ENCODE data around the gene KRT76. TPM values are rescaled to one million over a fixed set of nuclear protein-coding genes. Genes with fewer than 3 reads are reported as not detected.

KRT76 gene
- polyA plus RNA-seq, 1 donor = not detected

DNA sequence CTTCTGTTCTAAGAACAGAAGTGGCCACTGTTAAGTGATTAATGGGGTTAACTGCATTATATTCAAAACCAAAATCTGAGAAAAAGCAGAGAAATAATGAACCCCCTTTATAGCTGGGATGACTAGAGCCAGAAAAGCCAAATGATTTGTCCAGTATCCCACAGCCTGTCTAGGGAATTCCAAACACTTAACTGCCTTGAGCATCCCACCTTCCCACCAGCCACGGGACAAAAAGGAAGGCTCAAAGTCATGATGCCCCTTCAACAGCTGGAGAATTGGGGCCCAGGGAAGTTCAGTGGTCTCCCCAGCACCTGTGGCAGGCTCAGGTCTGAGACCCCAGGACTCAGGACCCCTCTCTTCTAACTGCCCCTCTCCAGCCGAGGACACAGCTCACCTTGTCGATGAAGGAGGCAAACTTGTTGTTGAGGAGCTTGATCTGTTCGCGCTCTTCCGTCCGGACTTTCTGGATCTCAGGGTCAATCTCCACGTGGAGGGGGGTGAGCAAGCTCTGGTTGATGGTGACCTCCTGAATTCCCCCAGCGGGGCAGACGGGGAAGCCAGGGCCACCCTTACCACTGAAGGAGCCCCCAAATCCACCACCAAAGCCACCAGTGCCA is 36.2 kb upstream of the KRT76 start:
- no peak for DNase-seq (ENCODE audit: low read depth)

DNA sequence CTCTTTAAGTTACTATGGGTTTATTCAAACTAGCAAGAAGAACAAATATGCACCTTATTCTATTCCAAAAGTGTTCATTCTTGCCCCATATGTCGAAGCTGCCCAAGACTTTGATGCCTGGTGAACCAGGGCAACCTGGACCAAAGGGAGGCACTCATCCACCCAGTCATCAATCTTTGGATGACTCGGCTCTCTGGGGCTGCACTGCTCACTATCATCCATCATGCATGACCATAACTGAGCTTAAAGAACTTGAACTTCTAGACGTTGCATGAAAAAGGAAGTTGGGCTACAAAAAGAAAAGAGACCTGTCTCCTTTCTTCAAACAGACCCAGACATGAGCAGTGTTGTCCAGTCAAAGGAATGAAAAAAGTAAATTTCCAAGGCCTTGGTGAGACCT is 35.6 kb upstream of the KRT76 start:
- no peak for DNase-seq (ENCODE audit: low read depth)

DNA sequence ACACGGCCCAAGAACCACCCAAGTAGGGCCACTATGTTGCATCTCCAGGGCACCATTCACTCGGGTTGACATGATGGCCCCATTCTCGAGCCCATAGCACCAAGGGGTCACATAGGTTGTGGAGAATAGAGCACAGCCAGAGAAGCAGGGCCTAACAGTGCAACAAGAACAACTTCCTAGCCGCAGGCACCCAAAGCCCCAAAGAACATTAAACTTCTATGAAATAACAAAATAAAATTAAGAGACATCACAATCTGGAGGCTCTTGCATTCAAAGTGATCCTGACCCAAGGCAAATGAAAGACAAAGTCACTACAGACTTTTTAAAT is 34.9 kb upstream of the KRT76 start:
- DNase-seq (ENCODE audit: low read depth) = no peak

DNA sequence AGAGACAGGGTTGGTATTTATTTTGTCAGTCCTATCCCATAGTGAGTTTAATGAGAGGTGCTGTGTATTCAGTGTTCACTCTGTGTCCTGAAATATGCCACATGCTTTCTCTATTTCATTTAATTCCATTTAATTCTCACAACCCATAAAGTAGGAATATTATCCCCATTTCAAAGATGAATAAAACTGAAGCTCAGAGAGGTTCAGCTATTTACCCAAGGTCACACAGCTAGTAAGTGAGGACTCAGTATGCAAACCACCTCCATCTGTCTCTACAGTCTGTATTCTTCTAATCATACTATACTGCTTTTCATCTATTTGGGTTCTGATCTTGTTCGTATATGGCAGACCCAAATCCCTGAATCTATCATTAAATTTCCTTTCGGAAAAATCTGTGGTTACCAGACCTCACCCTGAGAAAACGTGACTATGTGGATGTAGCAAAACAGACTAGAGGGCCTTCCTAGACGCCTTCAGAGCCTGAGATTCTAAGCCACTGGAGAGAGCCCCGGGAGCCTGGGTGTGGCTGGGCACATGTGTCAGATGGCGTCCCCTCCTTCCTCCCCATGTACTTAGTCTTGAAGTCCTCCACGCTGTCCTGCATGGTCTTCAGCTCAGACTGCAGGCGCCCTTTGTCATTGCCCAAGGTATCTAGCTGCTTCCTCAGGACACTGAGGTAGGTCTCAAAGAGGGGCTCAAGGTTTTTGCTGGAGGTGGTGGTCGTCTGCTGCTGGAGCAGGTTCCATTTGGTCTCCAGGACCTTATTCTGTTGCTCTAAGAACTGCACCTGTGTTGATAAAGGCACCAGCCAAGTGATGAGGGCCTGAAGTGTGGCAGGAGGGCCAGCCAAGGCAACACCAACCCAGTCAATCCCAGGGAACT is 34.3 kb upstream of the KRT76 start:
- no peak for DNase-seq (ENCODE audit: low read depth)

DNA sequence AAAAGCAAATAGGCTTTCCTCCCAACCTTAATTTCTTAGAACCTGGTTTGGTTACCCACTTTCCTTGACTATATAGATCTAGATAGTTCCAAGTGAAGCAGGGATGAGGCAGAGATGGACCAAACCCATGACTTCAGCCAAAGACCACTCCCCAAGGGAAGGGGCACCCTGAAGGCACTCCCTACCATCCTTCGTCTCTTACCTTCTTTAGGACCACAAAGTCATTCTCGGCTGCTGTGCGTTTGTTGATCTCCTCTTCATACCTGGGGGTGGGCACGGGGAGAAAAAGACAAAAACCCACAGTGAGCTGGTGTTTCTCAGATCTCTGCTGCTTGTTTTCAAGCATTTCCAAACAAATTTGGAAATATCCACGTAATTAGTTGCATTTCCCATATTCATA is 33.4 kb upstream of the KRT76 start:
- DNase-seq (ENCODE audit: low read depth) = no peak

DNA sequence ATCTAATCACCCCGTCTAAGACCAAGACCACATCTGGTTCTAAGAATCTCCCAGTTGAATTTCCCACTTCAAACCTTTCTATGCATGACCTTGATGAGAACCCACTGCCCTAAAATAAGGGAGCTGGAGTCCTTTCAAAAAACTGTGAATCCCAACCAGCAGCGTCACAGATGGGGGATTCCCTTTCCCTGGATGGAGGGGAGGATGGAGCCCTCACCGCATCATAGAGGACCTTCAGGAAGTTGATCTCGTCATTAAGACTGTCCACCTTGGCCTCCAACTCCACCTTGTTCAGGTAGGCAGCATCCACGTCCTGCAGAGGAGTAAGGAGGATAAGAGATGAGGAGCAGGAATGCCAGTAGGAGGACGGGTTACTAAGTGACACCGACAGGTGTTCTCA is 32.0 kb upstream of the KRT76 start:
- no peak for DNase-seq (ENCODE audit: low read depth)

DNA sequence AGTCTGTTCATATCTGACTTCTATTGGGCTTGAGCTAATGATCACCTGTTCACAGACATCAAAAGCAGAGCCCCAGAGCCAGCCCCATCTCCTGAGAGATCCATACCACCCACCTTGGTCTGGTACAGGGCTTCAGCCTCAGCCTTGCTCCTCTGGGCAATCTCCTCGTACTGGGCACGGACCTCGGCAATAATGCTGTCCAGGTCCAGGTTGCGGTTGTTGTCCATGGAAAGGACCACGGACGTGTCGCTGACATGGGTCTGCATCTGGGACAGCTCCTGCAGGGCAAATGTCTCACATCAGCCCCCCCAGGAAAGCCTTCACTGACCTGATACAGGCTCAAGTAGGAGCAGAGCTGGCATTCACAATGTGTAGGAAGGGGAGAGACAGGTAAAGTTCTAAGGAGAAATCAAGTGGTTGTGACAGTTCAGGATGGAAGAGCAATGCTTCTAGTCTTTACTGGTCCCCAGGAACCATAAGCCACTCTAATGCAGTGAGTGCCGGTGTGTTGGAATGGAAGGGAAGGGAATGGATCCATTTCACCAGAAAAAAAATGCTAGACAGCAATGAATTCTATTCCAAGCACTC is 31.5 kb upstream of the KRT76 start:
- DNase-seq (ENCODE audit: low read depth) = no peak

DNA sequence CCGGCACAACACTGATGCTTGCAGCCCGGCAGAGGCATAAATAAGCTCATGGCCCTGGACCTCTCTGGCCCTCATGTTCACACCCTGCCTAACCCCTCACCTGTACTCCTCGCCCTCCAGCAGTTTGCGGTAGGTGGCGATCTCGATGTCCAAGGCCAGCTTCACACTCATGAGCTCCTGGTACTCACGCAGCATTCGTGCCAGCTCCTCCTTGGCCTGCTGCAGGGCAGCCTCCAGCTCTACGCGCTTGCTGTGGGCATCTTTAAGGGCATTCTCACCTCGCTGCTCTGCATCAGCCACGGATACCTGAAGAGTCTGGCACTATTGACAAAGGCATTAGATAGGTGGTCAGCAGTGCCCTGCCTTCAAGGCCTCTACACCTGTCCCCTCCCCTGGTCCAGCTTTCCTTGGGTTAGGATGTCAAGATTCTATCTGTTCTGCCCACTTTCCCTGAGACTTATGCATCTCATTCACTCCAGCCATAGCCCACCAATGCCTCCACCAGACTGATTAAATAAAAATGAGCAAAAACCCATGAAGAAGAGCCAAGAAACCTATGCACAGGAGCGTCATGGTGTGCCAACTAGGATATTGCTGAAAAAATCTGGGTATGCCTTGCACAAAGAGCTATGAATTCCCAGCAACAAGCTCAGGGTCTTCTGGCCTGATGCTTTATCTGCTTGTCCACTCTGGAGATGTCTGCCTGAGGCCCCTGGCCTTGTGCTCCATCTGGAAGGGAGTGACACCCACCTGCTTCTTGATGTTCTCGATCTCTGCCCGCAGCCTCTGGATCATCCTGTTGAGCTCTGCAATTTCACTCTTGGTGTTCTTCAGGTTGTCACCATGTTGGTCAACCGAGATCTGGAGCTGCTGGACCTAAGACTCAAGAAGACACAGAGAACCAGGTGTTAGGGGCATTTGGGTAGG is 30.7 kb upstream of the KRT76 start:
- no peak for DNase-seq (ENCODE audit: low read depth)

DNA sequence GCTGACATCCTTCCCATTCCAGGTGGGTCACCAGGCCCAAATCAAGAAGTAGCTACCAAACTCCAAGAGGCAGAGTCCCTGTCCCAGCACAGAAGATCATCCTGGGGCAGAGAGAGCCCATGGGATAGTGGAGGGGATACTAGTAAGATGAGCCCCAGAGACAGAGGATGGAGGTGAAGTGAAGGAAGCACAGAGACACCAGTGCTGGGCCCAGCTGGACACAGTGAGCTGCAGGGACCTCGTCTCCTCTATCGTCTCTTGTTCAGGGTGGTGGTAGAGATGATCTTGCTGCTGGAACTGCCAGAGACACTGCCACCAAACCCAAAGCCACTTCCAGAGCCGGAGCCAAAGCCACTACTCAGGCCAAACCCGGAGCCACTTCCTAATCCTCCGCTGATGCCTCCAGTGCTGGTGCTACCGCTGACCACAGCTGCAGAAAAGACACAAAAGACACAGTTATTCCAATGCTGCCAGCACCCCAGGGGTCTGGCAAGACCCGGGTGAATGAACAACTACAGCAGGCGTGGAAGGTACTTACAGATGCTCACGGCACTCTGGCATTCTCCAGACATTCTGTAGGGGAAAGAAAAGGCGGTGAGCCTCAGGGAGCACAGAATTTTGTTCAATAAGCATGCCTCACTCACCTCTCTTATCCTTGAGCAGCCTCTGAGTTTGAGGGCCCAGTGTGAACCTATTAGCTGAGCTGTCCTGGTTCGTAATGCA is 29.8 kb upstream of the KRT76 start:
- no peak for DNase-seq (ENCODE audit: low read depth)

DNA sequence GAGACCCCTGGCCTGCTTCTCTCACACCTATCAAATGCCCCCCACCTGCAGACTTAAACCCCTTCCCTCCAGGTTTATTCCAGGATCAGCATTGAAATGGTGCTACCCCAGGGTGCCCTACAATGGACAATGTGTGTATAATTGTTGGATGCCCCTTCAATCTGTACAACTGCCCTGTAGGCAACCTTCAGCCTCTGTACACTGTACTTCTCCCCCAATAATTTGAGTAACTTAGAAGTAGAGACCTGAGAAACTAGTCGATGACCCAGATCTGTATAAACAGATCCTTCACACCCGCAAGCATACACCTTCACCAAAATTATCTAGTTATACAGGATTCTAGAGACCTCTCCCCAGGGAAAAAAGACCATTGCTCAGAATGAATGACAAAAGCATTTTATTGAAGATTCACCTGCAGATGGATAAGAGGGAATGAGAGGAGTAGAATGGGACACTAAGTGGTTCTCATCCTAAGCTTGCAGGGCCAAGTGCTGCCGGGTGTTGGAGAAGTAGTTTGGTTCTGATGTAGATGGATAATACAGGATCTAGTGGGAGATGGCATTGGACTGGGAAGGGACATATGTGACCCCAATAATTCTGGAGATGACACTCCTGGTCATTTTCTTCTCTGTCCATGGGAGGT is 29.1 kb upstream of the KRT76 start:
- DNase-seq (ENCODE audit: low read depth) = no peak

DNA sequence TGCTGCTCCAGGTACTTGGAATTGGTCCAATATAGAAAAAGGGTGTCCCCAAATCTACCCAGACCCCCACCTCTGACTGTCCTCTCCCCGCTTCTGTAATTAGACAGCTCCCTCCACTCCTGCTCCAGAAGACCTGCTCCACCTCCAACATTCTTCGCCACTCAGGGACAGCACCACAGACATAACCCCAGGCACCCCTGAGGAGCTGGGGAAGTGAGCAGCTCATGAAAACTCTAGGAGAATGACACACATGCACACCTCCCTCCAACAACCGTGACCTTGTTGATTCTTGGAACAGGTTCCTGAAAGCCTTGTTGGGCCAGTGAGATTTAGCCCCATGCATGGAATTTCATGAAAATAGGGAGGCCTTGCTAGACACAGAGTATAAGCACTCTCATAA is 28.6 kb upstream of the KRT76 start:
- DNase-seq (ENCODE audit: low read depth) = no peak

DNA sequence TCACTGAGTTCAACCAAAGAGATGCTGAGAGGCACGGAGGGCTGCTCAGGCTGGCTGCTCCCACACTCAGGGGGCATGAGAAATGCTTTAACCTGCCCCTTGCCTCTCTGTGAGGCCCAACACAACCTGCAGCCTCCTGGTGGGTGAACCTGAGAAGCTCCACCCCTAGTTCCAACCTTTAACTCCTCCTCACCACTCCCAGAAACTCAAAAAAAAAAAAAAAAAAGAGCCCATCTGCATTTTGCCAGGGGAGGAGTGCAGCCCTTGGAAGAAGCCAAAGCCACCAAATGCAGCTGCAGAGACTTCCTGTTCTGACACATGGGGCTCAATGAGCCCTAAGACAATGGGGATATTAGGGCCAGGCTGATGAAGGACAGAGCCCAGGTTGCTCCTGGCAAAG is 27.9 kb upstream of the KRT76 start:
- DNase-seq (ENCODE audit: low read depth) = no peak

DNA sequence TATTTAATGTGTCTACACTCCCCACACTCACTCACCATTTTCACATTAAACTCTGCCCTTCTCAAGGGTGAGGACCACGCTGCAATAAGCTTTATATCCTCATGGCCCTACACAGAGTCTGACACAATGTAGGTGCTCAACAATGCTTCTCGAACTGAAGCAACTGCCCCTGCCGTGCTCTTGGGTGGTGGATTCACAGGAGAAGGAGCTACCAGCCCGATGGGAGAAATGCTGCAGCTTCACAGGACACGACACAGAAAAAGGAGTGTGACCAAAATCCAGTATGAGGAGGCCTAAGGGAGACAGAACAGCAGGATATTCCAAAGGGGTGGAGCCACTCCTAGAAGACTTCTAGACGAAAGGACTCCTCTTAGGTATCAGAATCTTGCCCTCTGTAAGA is 25.3 kb upstream of the KRT76 start:
- no peak for DNase-seq (ENCODE audit: low read depth)

DNA sequence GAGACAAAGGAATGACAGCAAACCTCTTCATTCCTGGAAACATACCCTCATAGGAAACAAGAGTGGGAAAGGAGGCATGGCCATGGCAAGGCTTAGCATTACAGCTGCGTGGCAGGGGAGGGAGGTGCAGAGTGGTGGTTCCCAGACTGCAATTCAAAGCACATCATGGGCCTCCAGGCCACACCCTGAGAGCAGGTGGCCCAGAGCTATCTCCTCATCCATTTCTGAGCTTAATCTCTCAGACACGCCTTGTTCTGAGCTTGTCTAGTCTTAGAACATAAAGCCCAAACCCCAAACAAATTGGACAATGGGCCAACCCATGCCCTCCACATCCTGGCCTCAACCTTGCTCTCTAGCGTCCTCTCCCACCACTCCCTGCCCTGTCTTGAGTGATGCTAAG is 24.6 kb upstream of the KRT76 start:
- DNase-seq (ENCODE audit: low read depth) = no peak

DNA sequence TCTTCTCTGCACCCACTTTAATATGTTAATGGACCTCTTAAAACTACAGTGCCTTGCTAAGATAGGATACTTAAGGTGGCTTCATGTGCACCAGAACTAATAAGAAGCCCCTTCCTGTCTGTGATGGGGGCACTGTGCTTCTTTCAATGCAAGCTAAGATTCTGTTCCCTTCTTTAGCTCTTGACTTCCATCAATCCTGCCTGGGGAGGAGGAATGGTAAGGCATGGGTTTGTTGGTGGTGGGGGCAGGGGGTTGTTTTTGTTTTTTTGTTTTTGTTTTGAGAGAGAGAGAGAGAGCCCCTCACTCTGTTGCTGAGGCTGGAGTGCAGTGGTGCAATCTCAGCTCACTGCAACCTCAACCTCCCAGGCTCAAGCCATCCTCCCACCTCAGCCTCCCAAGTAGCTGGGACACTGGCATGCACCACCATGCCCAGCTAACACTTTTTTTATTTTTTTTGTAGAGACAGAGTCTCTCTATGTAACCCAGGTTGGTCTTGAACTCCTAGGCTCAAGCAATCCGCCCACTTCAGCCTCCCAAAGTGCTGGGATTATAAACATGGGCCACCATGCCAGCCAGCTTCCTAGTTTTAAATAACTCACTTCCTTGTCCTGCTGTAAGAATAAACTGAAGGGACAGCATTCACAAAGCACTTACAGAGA is 23.2 kb upstream of the KRT76 start:
- DNase-seq (ENCODE audit: low read depth) = no peak

DNA sequence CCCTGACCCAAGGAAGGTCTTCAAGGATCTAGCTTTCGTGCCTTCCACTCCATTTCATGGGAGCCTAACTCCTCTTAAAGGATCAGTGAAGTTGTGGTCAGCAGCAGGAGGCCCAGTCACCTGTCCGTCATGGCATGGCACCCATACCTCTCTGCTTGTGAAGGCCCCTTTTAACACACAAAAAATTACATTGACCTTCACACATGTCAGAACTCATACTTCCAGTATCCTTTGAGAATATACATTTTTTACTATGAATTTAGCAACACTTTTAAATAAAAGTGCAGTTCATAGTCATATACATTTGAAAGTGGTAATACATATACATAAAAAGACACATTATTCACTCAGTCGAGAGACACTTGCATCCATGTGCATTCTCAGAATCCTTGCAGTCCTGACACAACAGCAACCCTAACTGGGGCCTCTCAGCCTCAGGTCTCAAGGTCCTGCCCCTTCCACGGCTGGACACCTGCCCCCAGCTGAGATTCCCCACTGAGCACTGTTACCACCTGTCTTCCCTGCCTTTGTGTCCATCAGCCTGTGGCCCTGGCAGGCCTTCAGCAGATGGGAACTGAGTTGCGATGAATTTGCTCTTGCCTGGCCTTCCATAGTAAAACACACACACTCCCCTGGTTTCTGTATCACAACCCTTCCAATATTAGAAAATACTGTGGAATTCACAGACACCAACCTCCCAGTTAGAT is 22.5 kb upstream of the KRT76 start:
- no peak for DNase-seq (ENCODE audit: low read depth)

DNA sequence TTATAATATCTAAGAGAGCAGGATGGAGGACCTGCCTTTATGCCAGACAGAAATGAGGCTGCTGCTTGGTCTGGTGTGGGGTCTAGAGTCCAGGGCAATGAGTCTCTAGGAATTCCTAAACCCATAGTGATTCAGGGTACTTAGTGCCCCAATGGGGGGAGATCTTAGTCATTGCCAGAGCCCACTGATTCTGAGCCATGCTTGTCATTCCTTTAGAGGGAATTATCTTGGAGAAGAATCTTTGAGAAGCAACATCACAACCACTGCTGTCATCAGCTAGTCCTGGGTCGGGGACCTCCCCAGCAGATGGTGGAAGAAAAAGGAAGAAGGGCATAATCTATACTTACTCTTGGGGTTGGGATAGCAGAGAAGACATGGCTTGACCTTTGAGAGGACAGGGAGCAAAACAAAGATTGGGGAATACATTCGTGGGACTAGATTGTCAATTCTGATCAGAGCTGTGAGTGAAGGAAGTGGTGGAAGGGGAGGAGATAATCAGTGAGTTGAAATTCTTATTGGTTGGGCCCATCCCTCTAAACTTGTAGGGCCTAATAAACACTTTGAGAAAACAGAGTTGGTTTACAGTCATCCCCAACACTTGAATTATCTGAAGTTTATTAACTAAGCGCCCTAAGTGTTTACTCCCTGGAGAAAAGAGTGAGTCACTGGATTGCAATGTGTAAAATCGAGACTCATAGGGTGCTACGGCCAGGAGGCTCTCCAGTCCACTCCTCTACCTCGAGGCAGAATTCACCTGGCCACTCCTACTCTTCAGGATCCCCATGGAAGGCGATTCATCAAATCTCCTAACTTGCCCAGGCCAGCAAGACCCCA is 21.7 kb upstream of the KRT76 start:
- DNase-seq (ENCODE audit: low read depth) = no peak

DNA sequence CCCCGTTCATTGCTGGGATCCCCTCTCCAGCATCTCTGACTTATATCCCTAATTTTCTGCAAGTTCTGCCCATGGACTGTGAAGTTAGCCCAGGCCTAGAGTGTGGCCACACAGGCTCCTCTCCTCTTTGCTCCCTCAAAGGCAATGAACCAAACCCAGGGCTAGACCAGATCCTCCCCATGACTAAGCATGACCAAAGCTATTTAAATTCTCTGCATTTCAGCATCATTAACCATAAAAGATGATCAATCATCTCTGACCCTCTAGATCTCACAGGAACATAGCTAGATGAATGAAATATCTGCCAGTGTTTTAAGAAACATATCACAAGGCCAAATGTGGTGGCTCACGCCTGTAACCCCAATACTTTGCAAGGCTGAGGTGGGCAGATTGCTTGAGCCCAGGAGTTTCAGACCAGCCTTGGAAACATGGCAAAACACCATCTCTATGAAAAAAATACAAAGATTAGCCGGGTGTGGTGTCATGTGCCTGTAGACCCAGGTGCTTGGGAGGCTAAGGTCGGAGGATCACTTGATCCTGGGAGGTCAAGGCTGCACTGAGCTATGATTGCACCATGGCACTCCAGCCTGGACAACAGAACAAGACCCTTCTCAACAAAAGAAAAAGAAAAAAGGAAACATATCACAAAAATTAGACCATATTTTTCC is 21.0 kb upstream of the KRT76 start:
- DNase-seq (ENCODE audit: low read depth) = no peak

All from forelimb muscle (tissue), 1 donor.